ENCODE results near the gene RAP1GAP. TPM values are rescaled to one million over a fixed set of nuclear protein-coding genes. Genes with fewer than 3 reads are reported as not detected.

The RAP1GAP gene
- total RNA-seq, 1 experiment from 2014 or later: not detected

DNA sequence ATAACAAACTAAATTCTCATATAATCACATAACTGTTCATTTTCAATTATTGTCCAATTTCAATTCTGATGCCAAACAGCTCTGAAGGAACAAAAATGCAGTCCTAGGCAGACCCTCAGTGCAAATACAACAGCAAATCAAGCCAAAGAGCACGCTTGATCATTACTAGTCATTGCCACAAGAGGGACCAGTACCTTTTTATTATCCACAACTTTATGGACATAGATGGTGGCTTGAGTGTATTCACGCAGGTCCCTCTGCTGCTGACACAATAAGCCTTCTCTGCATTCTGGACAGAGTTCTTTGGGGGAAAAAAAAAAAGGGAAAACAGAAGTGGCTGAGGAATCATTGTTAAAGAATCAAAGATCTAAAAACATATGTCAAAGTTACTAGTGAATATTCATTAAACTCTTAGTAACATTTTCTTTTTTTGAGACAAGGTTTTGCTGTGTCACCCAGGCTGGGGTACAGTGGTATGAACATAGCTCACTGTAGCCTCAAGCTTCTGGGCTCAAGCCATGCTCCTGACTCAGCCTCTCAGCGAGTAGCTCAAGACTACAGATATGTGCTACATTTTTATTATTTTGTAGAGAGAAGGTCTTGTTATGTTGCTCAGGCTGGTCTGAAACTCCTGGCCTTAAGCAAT, 34.3 kb upstream of the RAP1GAP start:
- Histone ChIP-seq H3K79me2 (ENCODE audit: low read length) (peaks cover 6% of the 10 kb centered on the region; the same call in 1 of the 2 replicates), H3K36me3 (ENCODE audit: insufficient read depth, low read length) (peaks cover 10% of the 10 kb centered on the region), H3K4me3 (ENCODE audit: low read length) (no peak overlapping the region), H4K20me1 (ENCODE audit: insufficient read depth, low read depth, low read length) (no peaks in the 10 kb centered on the region), H3K4me1 (ENCODE audit: low read length) (peaks cover 19% of the 10 kb centered on the region), H3K9me2 (replicated peaks; ENCODE audit: insufficient read depth, low read length) (no peaks in the 10 kb centered on the region), H3K27me3 (ENCODE audit: low read length) (no peaks in the 10 kb centered on the region), H3K27ac (ENCODE audit: low read length) (no peak overlapping the region), H3K9ac (ENCODE audit: low read length) (no peak overlapping the region), H3K9me3 (ENCODE audit: low read length) (no peaks in the 10 kb centered on the region), H2AFZ (ENCODE audit: low read length) (no peak overlapping the region), H3K4me2 (ENCODE audit: low read depth, low read length, poor library complexity, severe bottlenecking) (no peak overlapping the region)
- peak; percentile 77 for DNase-seq

DNA sequence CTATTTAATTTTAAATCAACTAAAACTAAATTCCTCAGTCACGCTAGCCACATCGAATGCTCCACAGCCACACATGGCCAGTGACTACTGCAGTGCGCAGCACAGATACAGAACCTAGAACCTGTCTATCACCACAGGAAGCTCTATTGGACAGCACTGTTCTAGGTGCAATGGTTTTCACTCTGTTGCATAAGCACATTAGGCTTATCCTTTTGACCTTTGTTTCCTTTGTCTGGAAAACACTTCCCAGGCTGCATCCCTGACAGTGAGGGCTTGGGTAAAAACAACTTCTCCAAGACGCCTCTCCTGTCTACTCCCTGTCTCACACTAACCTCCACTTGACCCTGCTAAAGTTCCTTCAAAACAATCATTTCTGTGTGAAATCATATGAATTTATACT, 33.6 kb upstream of the RAP1GAP start:
- Histone ChIP-seq H3K36me3 (ENCODE audit: insufficient read depth, low read length) (peaks cover 10% of the 10 kb centered on the region), H4K20me1 (ENCODE audit: insufficient read depth, low read depth, low read length) (no peaks in the 10 kb centered on the region), H3K9me2 (replicated peaks; ENCODE audit: insufficient read depth, low read length) (no peaks in the 10 kb centered on the region), H3K4me3 (ENCODE audit: low read length) (no peak overlapping the region), H2AFZ (ENCODE audit: low read length) (no peak overlapping the region), H3K79me2 (ENCODE audit: low read length) (peaks cover 6% of the 10 kb centered on the region; the same call in 1 of the 2 replicates), H3K9me3 (ENCODE audit: low read length) (no peaks in the 10 kb centered on the region), H3K27me3 (ENCODE audit: low read length) (no peaks in the 10 kb centered on the region), H3K9ac (ENCODE audit: low read length) (no peak overlapping the region), H3K4me2 (ENCODE audit: low read depth, low read length, poor library complexity, severe bottlenecking) (no peak overlapping the region), H3K27ac (ENCODE audit: low read length) (no peak overlapping the region), H3K4me1 (ENCODE audit: low read length) (peaks cover 18% of the 10 kb centered on the region)
- no peak for DNase-seq

- Histone ChIP-seq H3K9me3 (ENCODE audit: low read length) (no peaks in the 10 kb centered on the region), H3K4me3 (ENCODE audit: low read length) (no peak overlapping the region), H3K27me3 (ENCODE audit: low read length) (no peaks in the 10 kb centered on the region), H3K27ac (ENCODE audit: low read length) (no peak overlapping the region), H2AFZ (ENCODE audit: low read length) (no peak overlapping the region), H3K4me1 (ENCODE audit: low read length) (peaks cover 4% of the 10 kb centered on the region), H3K9ac (ENCODE audit: low read length) (no peak overlapping the region), H4K20me1 (ENCODE audit: insufficient read depth, low read depth, low read length) (no peaks in the 10 kb centered on the region), H3K79me2 (ENCODE audit: low read length) (peaks cover 6% of the 10 kb centered on the region; the same call in 1 of the 2 replicates), H3K36me3 (ENCODE audit: insufficient read depth, low read length) (peaks cover 10% of the 10 kb centered on the region), H3K4me2 (ENCODE audit: low read depth, low read length, poor library complexity, severe bottlenecking) (no peak overlapping the region), H3K9me2 (replicated peaks; ENCODE audit: insufficient read depth, low read length) (no peaks in the 10 kb centered on the region)
- DNase-seq: no peak
Measured at GRCh38 chr1:21701401-21701800, 32.2 kb upstream of the RAP1GAP start.

DNA sequence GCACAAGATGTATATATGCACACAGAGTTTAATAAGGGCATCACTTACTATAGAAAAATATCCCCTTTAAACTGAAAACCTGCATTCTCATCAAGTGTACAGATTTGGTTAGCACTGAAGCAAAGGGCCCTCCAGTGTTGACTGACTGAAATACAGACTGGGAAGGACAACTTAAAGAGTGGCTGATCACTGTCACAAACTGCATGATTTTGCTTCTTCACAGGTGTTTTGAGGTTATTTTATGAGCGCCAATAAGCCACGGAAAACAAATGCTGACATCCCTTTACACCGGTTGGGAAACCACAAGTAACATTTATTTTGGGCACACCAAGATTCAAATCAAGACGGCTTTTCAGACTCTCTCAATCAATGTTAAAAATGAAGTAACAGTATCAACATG, 30.9 kb upstream of the RAP1GAP start:
- peaks cover 6% of the 10 kb centered on the region; the same call in 1 of the 2 replicates for H3K79me2 ChIP-seq (ENCODE audit: low read length)
- no peak overlapping the region for H3K27ac ChIP-seq (ENCODE audit: low read length)
- no peak overlapping the region for H3K9ac ChIP-seq (ENCODE audit: low read length)
- H3K27me3 ChIP-seq (ENCODE audit: low read length): no peaks in the 10 kb centered on the region
- peaks cover 12% of the 10 kb centered on the region for H3K36me3 ChIP-seq (ENCODE audit: insufficient read depth, low read length)
- no peaks in the 10 kb centered on the region for H3K9me2 ChIP-seq (replicated peaks; ENCODE audit: insufficient read depth, low read length)
- H3K9me3 ChIP-seq (ENCODE audit: low read length): no peaks in the 10 kb centered on the region
- no peaks in the 10 kb centered on the region for H4K20me1 ChIP-seq (ENCODE audit: insufficient read depth, low read depth, low read length)
- H3K4me2 ChIP-seq (ENCODE audit: low read depth, low read length, poor library complexity, severe bottlenecking): no peak overlapping the region
- H2AFZ ChIP-seq (ENCODE audit: low read length): no peak overlapping the region
- no peak overlapping the region for H3K4me3 ChIP-seq (ENCODE audit: low read length)
- H3K4me1 ChIP-seq (ENCODE audit: low read length): no peaks in the 10 kb centered on the region
- DNase-seq: no peak

GRCh38 chr1:21696931-21697330, 27.8 kb upstream of the RAP1GAP start:
- no peaks in the 10 kb centered on the region for H3K27me3 ChIP-seq (ENCODE audit: low read length)
- H3K9ac ChIP-seq (ENCODE audit: low read length): no peak overlapping the region
- no peaks in the 10 kb centered on the region for H3K4me1 ChIP-seq (ENCODE audit: low read length)
- no peak overlapping the region for H3K4me3 ChIP-seq (ENCODE audit: low read length)
- H3K9me3 ChIP-seq (ENCODE audit: low read length): no peaks in the 10 kb centered on the region
- peaks cover 28% of the 10 kb centered on the region for H3K36me3 ChIP-seq (ENCODE audit: insufficient read depth, low read length)
- H3K27ac ChIP-seq (ENCODE audit: low read length): no peak overlapping the region
- no peaks in the 10 kb centered on the region for H3K79me2 ChIP-seq (ENCODE audit: low read length)
- no peaks in the 10 kb centered on the region for H4K20me1 ChIP-seq (ENCODE audit: insufficient read depth, low read depth, low read length)
- no peaks in the 10 kb centered on the region for H3K9me2 ChIP-seq (replicated peaks; ENCODE audit: insufficient read depth, low read length)
- DNase-seq: no peak
- H2AFZ ChIP-seq (ENCODE audit: low read length): no peak overlapping the region
- no peak overlapping the region for H3K4me2 ChIP-seq (ENCODE audit: low read depth, low read length, poor library complexity, severe bottlenecking)

DNA sequence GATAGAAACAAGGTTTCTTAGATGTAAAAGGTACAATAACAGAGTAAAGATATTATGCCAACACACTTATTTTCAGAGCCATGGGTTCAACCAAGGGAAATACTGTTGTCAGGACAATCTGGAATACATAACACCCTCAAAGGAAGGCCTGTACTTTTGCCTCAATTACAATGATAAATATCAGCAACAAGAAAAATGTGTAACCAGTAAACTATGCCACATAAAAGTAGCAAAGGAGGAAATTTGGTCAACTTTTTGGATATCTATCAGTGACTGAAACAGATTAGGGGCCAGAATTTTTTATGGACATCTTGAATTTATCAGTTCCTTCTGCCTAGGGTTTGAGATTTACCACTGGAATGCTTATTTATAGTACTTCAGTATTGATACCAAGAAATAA, 24.6 kb upstream of the RAP1GAP start:
- Histone ChIP-seq H4K20me1 (ENCODE audit: insufficient read depth, low read depth, low read length) (no peaks in the 10 kb centered on the region), H3K79me2 (ENCODE audit: low read length) (no peaks in the 10 kb centered on the region), H3K9ac (ENCODE audit: low read length) (no peak overlapping the region), H2AFZ (ENCODE audit: low read length) (no peak overlapping the region), H3K4me2 (ENCODE audit: low read depth, low read length, poor library complexity, severe bottlenecking) (no peak overlapping the region), H3K4me3 (ENCODE audit: low read length) (no peak overlapping the region), H3K27me3 (ENCODE audit: low read length) (no peaks in the 10 kb centered on the region), H3K36me3 (ENCODE audit: insufficient read depth, low read length) (peaks cover 35% of the 10 kb centered on the region), H3K4me1 (ENCODE audit: low read length) (no peaks in the 10 kb centered on the region), H3K9me3 (ENCODE audit: low read length) (no peaks in the 10 kb centered on the region), H3K27ac (ENCODE audit: low read length) (no peak overlapping the region), H3K9me2 (replicated peaks; ENCODE audit: insufficient read depth, low read length) (no peaks in the 10 kb centered on the region)
- DNase-seq: no peak

DNA sequence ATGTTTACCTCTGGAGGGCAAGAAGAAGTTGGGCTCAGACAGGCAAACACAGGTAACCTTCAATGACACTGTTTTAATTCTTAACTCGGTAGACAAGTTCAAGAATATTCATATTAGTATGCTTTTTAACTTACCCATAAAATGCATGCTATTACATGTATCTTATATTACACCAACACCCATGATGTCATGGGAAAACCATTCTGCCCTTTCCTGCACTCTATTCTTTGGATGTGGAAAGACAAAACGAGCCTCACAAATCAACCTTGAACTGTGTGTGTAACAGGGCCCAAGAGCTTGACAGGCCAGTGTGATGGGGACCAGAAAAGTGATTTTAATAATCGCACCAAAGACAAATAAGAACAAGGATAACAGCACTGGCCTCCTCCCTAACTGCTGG, 22.6 kb upstream of the RAP1GAP start:
- Histone ChIP-seq H3K4me2 (ENCODE audit: low read depth, low read length, poor library complexity, severe bottlenecking) (no peak overlapping the region), H3K9me3 (ENCODE audit: low read length) (no peaks in the 10 kb centered on the region; the same call in 1 of the 2 replicates), H3K9me2 (replicated peaks; ENCODE audit: insufficient read depth, low read length) (no peaks in the 10 kb centered on the region), H2AFZ (ENCODE audit: low read length) (no peak overlapping the region), H4K20me1 (ENCODE audit: insufficient read depth, low read depth, low read length) (no peaks in the 10 kb centered on the region), H3K79me2 (ENCODE audit: low read length) (no peaks in the 10 kb centered on the region), H3K9ac (ENCODE audit: low read length) (no peak overlapping the region), H3K4me3 (ENCODE audit: low read length) (no peak overlapping the region), H3K27me3 (ENCODE audit: low read length) (no peaks in the 10 kb centered on the region), H3K4me1 (ENCODE audit: low read length) (no peaks in the 10 kb centered on the region), H3K36me3 (ENCODE audit: insufficient read depth, low read length) (peaks cover 49% of the 10 kb centered on the region), H3K27ac (ENCODE audit: low read length) (no peak overlapping the region)
- no peak for DNase-seq

DNA sequence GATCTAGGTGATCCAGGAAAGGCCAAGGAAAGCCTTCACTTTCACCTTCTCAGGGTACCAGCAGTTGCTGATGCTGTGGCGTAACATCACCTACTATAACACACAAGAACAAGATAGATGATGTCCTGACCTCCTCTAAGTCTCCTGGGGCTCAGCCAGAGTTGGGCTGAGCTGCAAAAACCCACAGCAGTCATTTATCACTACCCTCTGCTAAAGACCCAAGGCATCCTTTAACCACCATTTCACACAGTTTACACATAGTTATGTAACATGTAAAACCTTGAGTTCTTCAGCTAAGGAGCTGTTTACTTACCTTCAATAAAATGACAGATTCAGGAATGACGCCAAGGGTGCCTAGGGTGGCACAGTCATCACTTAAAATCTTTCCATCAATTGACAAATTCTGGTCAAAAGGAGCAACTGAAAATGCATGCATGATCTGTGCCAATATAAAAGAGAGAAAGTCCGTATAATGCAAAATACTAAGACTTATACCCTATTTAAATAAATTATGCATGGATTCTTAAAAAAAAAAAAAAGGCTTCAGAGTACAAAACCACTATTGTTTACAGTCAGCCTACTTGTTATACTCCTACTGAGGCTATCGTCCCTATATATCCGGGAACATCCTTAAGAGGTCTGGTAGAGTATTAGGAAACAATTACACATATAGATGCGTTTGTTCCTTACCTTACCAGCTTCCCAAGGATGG, 20.7 kb upstream of the RAP1GAP start:
- Histone ChIP-seq H3K4me3 (ENCODE audit: low read length) (no peak overlapping the region), H3K36me3 (ENCODE audit: insufficient read depth, low read length) (peaks cover 49% of the 10 kb centered on the region)

More for the DNA sequence above, 20.7 kb upstream of the RAP1GAP start:
- Histone ChIP-seq H3K27me3 (ENCODE audit: low read length) (no peaks in the 10 kb centered on the region), H3K79me2 (ENCODE audit: low read length) (no peaks in the 10 kb centered on the region), H3K27ac (ENCODE audit: low read length) (no peak overlapping the region), H3K4me2 (ENCODE audit: low read depth, low read length, poor library complexity, severe bottlenecking) (no peak overlapping the region), H3K9ac (ENCODE audit: low read length) (no peak overlapping the region), H2AFZ (ENCODE audit: low read length) (no peak overlapping the region), H4K20me1 (ENCODE audit: insufficient read depth, low read depth, low read length) (no peaks in the 10 kb centered on the region), H3K9me3 (ENCODE audit: low read length) (no peaks in the 10 kb centered on the region; the same call in 1 of the 2 replicates), H3K9me2 (replicated peaks; ENCODE audit: insufficient read depth, low read length) (no peaks in the 10 kb centered on the region), H3K4me1 (ENCODE audit: low read length) (peaks cover 8% of the 10 kb centered on the region)
- DNase-seq: no peak

Data from Karpas-422 (cell line).